Endothelial cell of umbilical vein (primary cell): ENCODE data around the gene TOM1L1. TPM values are rescaled to one million over a fixed set of nuclear protein-coding genes. Genes with fewer than 3 reads are reported as not detected.

Experiments
- BruUV-seq: library from RNA; stranded (reverse); fragments of 400-500 nt; replicated peaks from 2 replicates; lab custom pipeline; 2021; lab: Mats Ljungman, UMichigan
- CTCF ChIA-PET: fragments of 300-600, 350-600 bp; sonication (Branson Sonifier 250); formaldehyde crosslinking; loops from one replicate; lab custom pipeline; 2021; ENCODE audit warnings: antibody characterized with exemption, inconsistent platforms; lab: Charles Lee
- POLR2A ChIA-PET: fragments of 300-600, 350-600 bp; sonication (Branson Sonifier 250); formaldehyde crosslinking; loops from one replicate; lab custom pipeline; 2021; ENCODE audit warnings: antibody characterized with exemption, inconsistent platforms; lab: Charles Lee
- DNase-seq: peaks from one replicate; pipeline ENCODE4 v3.0.0-alpha.2; 2011; ENCODE audit warnings: low read depth, low spot score
- FAIRE-seq: peaks from 2 replicates; lab custom pipeline; 2011; peaks lifted over from hg19 to GRCh38; lab: Jason Lieb, UNC
- H2AFZ ChIP-seq: 2 replicates; pipeline ENCODE4 v1.6.0; 2012; ENCODE audit warnings: low read depth, low read length, control low read depth, inconsistent platforms
- H3K27ac ChIP-seq: 2 replicates; pipeline ENCODE4 v1.5.1; 2011; ENCODE audit warnings: low read depth, mild to moderate bottlenecking, control low read depth, low read length, moderate library complexity; ENCODE audit not compliant: insufficient read depth
- H3K27me3 ChIP-seq, 2 experiments: 2 replicates each; pipeline versions ENCODE4 v1.6.0 to v1.6.1; 2011; ENCODE audit warnings: low read length in 2 of 2, mixed read lengths in 1 of 2; ENCODE audit not compliant: control insufficient read depth in 2 of 2, insufficient read depth in 2 of 2
- H3K36me3 ChIP-seq, 2 experiments: 2 replicates in 1 of 2; 3 replicates in 1 of 2; pipeline ENCODE4 v1.5.1; 2011; ENCODE audit warnings: low read length in 2 of 2, mild to moderate bottlenecking in 1 of 2, moderate library complexity in 1 of 2; ENCODE audit not compliant: control insufficient read depth in 2 of 2, insufficient read depth in 2 of 2; ENCODE audit errors: extremely low read depth in 1 of 2
- H3K4me1 ChIP-seq: 3 replicates; pipeline ENCODE4 v1.5.1; 2011; ENCODE audit warnings: mild to moderate bottlenecking, low read length; ENCODE audit not compliant: control insufficient read depth, insufficient read depth; ENCODE audit errors: extremely low read depth
- H3K4me2 ChIP-seq: 2 replicates; pipeline ENCODE4 v1.6.1; 2011; ENCODE audit warnings: low read length, control low read depth, mixed read lengths; ENCODE audit not compliant: insufficient read depth
- H3K4me3 ChIP-seq, 3 experiments: fragments of 200-600 bp in 1 of 3; sonication (generic), shearing (Covaris generic) in 1 of 3; replicated peaks in 1 of 3; 2 replicates each; pipeline ENCODE4 v1.5.1; 2011 to 2016; ENCODE audit warnings: control low read depth in 3 of 3, low read length in 3 of 3, mild to moderate bottlenecking in 2 of 3, inconsistent platforms in 1 of 3, low read depth in 1 of 3, moderate library complexity in 1 of 3; ENCODE audit not compliant: insufficient read depth in 1 of 3
- H3K79me2 ChIP-seq: 2 replicates; pipeline ENCODE4 v1.6.0; 2012; ENCODE audit warnings: low read length, inconsistent platforms; ENCODE audit not compliant: control insufficient read depth, insufficient read depth
- H3K9ac ChIP-seq: replicated peaks from 2 replicates; pipeline ENCODE3; 2011; ENCODE audit warnings: low read length, control low read depth; ENCODE audit not compliant: insufficient read depth; ENCODE audit errors: extremely low read depth
- H3K9me1 ChIP-seq: replicated peaks from 3 replicates; pipeline ENCODE4 v1.6.0; 2011; ENCODE audit warnings: mild to moderate bottlenecking, low read length; ENCODE audit not compliant: control insufficient read depth, insufficient read depth; ENCODE audit errors: extremely low read depth
- H3K9me3 ChIP-seq: replicated peaks from 2 replicates; pipeline ENCODE4 v1.5.1; 2012; ENCODE audit warnings: low read length, inconsistent platforms; ENCODE audit not compliant: control insufficient read depth, insufficient read depth
- H4K20me1 ChIP-seq: replicated peaks from 2 replicates; pipeline ENCODE3; 2011; ENCODE audit warnings: mild to moderate bottlenecking, low read length; ENCODE audit not compliant: control insufficient read depth, insufficient read depth; ENCODE audit errors: extremely low read depth
- EZH2 ChIP-seq: IDR thresholded peaks from 2 replicates; pipeline ENCODE4 v1.6.1; 2012; ENCODE audit warnings: borderline replicate concordance, low read depth, mild to moderate bottlenecking, moderate library complexity, low read length, inconsistent platforms; ENCODE audit not compliant: severe bottlenecking
- FOS ChIP-seq: IDR thresholded peaks from 2 replicates; pipeline ENCODE4 v1.6.1; 2011; ENCODE audit warnings: mild to moderate bottlenecking, low read length, moderate library complexity, borderline replicate concordance; ENCODE audit not compliant: insufficient read depth
- GATA2 ChIP-seq: IDR thresholded peaks from 2 replicates; pipeline ENCODE4 v1.7.0; 2011; ENCODE audit warnings: low read depth, mild to moderate bottlenecking, moderate library complexity, mixed read lengths, low read length; ENCODE audit not compliant: insufficient read length, insufficient read depth
- JUN ChIP-seq: IDR thresholded peaks from 2 replicates; pipeline ENCODE4 v1.6.1; 2011; ENCODE audit warnings: borderline replicate concordance, low read depth; ENCODE audit not compliant: insufficient read length, insufficient read depth
- MYC ChIP-seq: IDR thresholded peaks from one replicate; pipeline ENCODE4 v1.6.1; 2011; ENCODE audit warnings: mild to moderate bottlenecking, low read depth, low read length
- POLR2A ChIP-seq: IDR thresholded peaks from 2 replicates; pipeline ENCODE4 v1.6.1; 2012; ENCODE audit warnings: low read depth, mild to moderate bottlenecking, control low read depth, low read length
- POLR2AphosphoS5 ChIP-seq: IDR thresholded peaks from 2 replicates; pipeline ENCODE4 v1.6.1; 2012; ENCODE audit warnings: low read depth, mild to moderate bottlenecking, control low read depth, low read length, moderate library complexity; ENCODE audit not compliant: insufficient read depth
- dilution Hi-C: fragments of 300-500 bp; cut with MboI; formaldehyde crosslinking; loops from one replicate; pipeline ENCODE4 v1.15.0; 2019; ENCODE audit warnings: low sequenced_read_pairs; ENCODE audit not compliant: extremely low pct_ligation_motif_present
- intact Hi-C: fragments of 100-400 bp; cut with micrococcal nuclease; formaldehyde crosslinking; loops from one replicate; pipeline ENCODE4 v1.10.0; 2022
- polyA plus RNA-seq, 4 experiments: library from polyadenylated mRNA; depleted of rRNA in 3 of 4; stranded (reverse) in 3 of 4; unstranded in 1 of 4; fragments of >200 nt; gene quantifications; 2 replicates each; pipeline versions ENCODE4 v1.2.1 to v1.2.3, GENCODE V29; 2011 to 2012; ENCODE audit warnings: missing spikeins in 1 of 4
- total RNA-seq: library from RNA; stranded (reverse); gene quantifications from 2 replicates; pipeline ENCODE4 v1.2.3, GENCODE V29; 2021
- TF ChIP-seq, protein P1 (sequence below): IDR thresholded peaks from 2 replicates; pipeline ENCODE4 v1.6.1; 2011; ENCODE audit not compliant: insufficient read depth, insufficient read length
- TF ChIP-seq, protein P2 (sequence below), 2 donors: IDR thresholded peaks; 1 replicate in 1 of 2; 2 replicates in 1 of 2; pipeline ENCODE4 v1.5.1; 2011; ENCODE audit warnings: low read length in 2 of 2, mild to moderate bottlenecking in 2 of 2, moderate library complexity in 2 of 2, control low read depth in 1 of 2, inconsistent platforms in 1 of 2, low read depth in 1 of 2; ENCODE audit not compliant: insufficient read depth in 1 of 2; ENCODE audit errors: extremely low read depth in 1 of 2

TOM1L1 gene
- total and polyA plus RNA-seq, 2 donors (not counting 3 experiments of a cell fraction or from before 2014, with no cell fraction given) = 0.44 to 0.60 TPM

DNA sequence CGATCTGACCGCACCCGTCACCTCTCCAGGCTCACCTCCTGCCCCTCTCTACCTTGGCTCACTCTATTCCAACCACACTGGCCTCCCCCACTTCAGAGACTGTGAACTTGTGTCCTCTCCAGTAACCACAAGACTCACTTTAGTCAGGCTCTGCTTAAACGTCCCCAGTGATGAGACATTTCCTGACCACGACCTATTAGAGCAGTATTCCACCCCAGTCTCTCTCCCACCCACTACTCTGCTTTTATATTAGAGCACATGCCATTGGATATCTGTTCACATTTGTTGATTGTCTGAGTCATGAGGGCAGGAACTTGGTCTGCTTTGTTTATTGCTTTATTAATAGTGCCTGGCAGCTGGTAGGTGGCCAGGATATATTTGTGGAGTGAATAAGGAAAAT, 47.7 kb downstream of the TOM1L1 start:
- peaks cover 7% of the 10 kb centered on the region for H3K4me1 ChIP-seq
- H3K4me3 ChIP-seq = no peak overlapping the region
- H3K27ac ChIP-seq = no peak overlapping the region
- H3K36me3 ChIP-seq = no peaks in the 10 kb centered on the region
- DNase-seq = peak; percentile 72
- CTCF ChIA-PET = interaction anchor here (2.0 to 3.3 kb wide), 2 partner anchors 11 to 19 kb away, joined by 4 to 12 read pairs; no protein-coding TSS in a partner anchor
- H3K9ac ChIP-seq = no peak overlapping the region
- peak; percentile 88 for FAIRE-seq
- peak; percentile 89 for TF ChIP-seq FOS
- TF ChIP-seq, protein P1, sequence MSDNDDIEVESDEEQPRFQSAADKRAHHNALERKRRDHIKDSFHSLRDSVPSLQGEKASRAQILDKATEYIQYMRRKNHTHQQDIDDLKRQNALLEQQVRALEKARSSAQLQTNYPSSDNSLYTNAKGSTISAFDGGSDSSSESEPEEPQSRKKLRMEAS = no peak
- peak; percentile 35 for TF ChIP-seq GATA2
- TF ChIP-seq POLR2A = no peak
- peak; percentile 70 for TF ChIP-seq POLR2AphosphoS5
- TF ChIP-seq, protein P2, sequence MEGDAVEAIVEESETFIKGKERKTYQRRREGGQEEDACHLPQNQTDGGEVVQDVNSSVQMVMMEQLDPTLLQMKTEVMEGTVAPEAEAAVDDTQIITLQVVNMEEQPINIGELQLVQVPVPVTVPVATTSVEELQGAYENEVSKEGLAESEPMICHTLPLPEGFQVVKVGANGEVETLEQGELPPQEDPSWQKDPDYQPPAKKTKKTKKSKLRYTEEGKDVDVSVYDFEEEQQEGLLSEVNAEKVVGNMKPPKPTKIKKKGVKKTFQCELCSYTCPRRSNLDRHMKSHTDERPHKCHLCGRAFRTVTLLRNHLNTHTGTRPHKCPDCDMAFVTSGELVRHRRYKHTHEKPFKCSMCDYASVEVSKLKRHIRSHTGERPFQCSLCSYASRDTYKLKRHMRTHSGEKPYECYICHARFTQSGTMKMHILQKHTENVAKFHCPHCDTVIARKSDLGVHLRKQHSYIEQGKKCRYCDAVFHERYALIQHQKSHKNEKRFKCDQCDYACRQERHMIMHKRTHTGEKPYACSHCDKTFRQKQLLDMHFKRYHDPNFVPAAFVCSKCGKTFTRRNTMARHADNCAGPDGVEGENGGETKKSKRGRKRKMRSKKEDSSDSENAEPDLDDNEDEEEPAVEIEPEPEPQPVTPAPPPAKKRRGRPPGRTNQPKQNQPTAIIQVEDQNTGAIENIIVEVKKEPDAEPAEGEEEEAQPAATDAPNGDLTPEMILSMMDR (IDR thresholded peaks at IDR 0.05; ENCODE audit: extremely low read depth in 1 of 2, insufficient read depth in 1 of 2, low read depth in 1 of 2, low read length in 2 of 2) = no peak
- TF ChIP-seq MYC = no peak
- TF ChIP-seq EZH2 = no peak
- peak; percentile 27 for TF ChIP-seq JUN
- peak overlapping the region; percentile 2 for H3K4me2 ChIP-seq
- no peak overlapping the region for H2AFZ ChIP-seq
- dilution Hi-C loops (no loop called here), intact Hi-C loops (no loop called here)
- no TSS peak for BruUV-seq
- no peaks in the 10 kb centered on the region for H3K9me3 ChIP-seq
- H3K79me2 ChIP-seq = no peaks in the 10 kb centered on the region
- peaks cover 0 to 2% of the 10 kb centered on the region in 2 experiments for H3K27me3 ChIP-seq
- POLR2A ChIA-PET = no interaction called here
- H4K20me1 ChIP-seq = no peaks in the 10 kb centered on the region
- no peaks in the 10 kb centered on the region for H3K9me1 ChIP-seq
